Measurements from ENCODE around the gene EFNA5.

- no peak for TF ChIP-seq CTCF (IDR thresholded peaks at IDR 0.05; ENCODE audit: control extremely low read depth in 1 of 3, insufficient read depth in 1 of 3, low read depth in 1 of 3, low read length in 3 of 3)
- TF ChIP-seq, protein P1, sequence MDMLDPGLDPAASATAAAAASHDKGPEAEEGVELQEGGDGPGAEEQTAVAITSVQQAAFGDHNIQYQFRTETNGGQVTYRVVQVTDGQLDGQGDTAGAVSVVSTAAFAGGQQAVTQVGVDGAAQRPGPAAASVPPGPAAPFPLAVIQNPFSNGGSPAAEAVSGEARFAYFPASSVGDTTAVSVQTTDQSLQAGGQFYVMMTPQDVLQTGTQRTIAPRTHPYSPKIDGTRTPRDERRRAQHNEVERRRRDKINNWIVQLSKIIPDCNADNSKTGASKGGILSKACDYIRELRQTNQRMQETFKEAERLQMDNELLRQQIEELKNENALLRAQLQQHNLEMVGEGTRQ (IDR thresholded peaks at IDR 0.05; ENCODE audit: low read length), result no peak
- TF ChIP-seq YY1 (IDR thresholded peaks at IDR 0.05; ENCODE audit: low read depth, low read length), result no peak
- TF ChIP-seq ATF2 (IDR thresholded peaks at IDR 0.05; ENCODE audit: low read length), result no peak
- no peak for TF ChIP-seq HDAC2 (IDR thresholded peaks at IDR 0.05; ENCODE audit: borderline replicate concordance in 1 of 2, low read depth in 2 of 2, low read length in 2 of 2)
- no peak for TF ChIP-seq NRF1 (IDR thresholded peaks at IDR 0.05; ENCODE audit: low read depth, low read length)
- no peak for TF ChIP-seq CTBP2 (IDR thresholded peaks at IDR 0.05; ENCODE audit: borderline replicate concordance, insufficient read depth, insufficient read length, low read length)
- TF ChIP-seq POLR2AphosphoS5 (IDR thresholded peaks at IDR 0.05; ENCODE audit: low read depth, low read length), result no peak
- no peak for TF ChIP-seq EGR1 (IDR thresholded peaks at IDR 0.05; ENCODE audit: borderline replicate concordance, low read depth, low read length)
- no peak for TF ChIP-seq RAD21 (IDR thresholded peaks at IDR 0.05 in 1 of 2, conservative IDR thresholded peaks at IDR 0.05 in 1 of 2; ENCODE audit: low read depth in 2 of 2, low read length in 2 of 2)
- TF ChIP-seq SP1 (IDR thresholded peaks at IDR 0.05; ENCODE audit: low read depth, low read length), result no peak
These were observed 195.8 kb downstream of the EFNA5 start for GRCh38 chr5:107474716-107475489.

Data from H1 (cell line).